Right lobe of liver (tissue), 4 donors: Measurements from ENCODE around the gene OTUD6A.
"Not testable (repeated sequence)": the region's sequence is repeated elsewhere in the genome, so short reads cannot be mapped to it uniquely, and the experiment has no call there.

Experiments used
- POLR2A ChIP-seq: fragments of 450-650 bp; IDR thresholded peaks from one replicate; pipeline ENCODE4 v1.6.1; 2017; ENCODE audit warnings: antibody characterized with exemption, mild to moderate bottlenecking
- TF ChIP-seq, protein P1 (sequence below), 4 donors: fragments of 200-600 bp in 3 of 4; fragments of 450-650 bp in 1 of 4; IDR thresholded peaks; one replicate each; pipeline versions ENCODE4 v1.5.1 to v1.8.0; 2016 to 2022; ENCODE audit warnings: antibody characterized with exemption in 4 of 4, mild to moderate bottlenecking in 2 of 4
- donor health status: DM: no; HTN: no; CAD: no.
- donor health status: DM: no; HTN: no; CAD: no.
- donor health status: DM: no; HTN: yes; CAD: no.

DNA sequence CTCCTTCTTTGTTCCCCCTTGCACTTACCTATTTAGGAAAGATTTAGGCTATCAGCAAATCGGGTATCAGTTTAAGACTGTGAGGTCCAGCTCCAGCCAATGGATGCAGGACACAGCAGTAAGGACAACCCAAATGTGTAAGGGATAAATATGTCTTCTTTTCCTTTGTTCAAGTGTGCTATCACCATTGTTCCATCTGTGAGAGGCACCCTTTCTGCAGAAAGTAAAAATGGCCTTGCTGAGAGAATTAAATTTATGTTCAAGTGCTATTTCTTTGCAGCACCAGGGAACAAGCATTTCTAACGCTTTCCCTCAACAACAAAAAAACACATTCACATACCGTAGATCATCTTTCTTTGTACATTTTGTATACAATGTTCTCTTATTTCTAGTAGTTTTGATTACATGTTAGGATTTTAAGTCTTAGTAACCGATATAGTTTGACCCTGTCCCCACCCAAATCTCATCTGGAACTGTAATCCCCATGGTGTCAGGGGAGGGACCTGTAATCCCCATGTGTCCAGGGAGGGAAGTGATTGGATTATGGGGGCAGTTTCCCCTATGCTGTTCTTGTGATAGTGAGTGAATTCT, 49.3 kb downstream of the OTUD6A start:
- TF ChIP-seq POLR2A, result not testable (repeated sequence)
- TF ChIP-seq, protein P1, sequence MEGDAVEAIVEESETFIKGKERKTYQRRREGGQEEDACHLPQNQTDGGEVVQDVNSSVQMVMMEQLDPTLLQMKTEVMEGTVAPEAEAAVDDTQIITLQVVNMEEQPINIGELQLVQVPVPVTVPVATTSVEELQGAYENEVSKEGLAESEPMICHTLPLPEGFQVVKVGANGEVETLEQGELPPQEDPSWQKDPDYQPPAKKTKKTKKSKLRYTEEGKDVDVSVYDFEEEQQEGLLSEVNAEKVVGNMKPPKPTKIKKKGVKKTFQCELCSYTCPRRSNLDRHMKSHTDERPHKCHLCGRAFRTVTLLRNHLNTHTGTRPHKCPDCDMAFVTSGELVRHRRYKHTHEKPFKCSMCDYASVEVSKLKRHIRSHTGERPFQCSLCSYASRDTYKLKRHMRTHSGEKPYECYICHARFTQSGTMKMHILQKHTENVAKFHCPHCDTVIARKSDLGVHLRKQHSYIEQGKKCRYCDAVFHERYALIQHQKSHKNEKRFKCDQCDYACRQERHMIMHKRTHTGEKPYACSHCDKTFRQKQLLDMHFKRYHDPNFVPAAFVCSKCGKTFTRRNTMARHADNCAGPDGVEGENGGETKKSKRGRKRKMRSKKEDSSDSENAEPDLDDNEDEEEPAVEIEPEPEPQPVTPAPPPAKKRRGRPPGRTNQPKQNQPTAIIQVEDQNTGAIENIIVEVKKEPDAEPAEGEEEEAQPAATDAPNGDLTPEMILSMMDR (IDR thresholded peaks at IDR 0.05), result not testable (repeated sequence)
